ENCODE measurements around the gene KLF7.

Gene KLF7

DNA sequence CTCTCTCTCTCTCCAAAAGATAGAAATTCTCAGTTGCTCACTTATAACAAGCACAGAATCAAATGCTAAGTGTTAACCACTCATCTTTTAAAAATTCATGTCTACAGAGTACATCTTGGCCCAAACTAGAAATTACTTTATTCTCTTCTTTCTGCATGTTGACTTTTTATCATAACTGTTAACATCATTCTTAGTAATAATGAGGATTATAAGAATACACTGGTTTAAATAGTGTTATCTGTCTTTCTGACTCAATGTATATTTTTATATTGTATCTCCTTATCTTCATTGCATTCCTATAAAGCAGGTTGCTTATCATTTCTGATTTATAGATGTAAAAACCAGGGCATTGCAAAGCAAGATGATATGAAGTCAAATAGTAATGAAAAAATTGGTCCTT lies 17.8 kb upstream of the KLF7 start:
- no peak overlapping the region for H3K4me3 Mint-ChIP-seq
- peaks cover 5% of the 10 kb centered on the region for H3K36me3 Mint-ChIP-seq (ENCODE audit: low read depth)
- peaks cover 7% of the 10 kb centered on the region for H3K27me3 Mint-ChIP-seq
- H3K27ac Mint-ChIP-seq, result no peak overlapping the region
- H3K4me1 Mint-ChIP-seq (ENCODE audit: low read depth), result peaks cover 9% of the 10 kb centered on the region
- peaks cover 5% of the 10 kb centered on the region for H3K9me3 Mint-ChIP-seq

DNA sequence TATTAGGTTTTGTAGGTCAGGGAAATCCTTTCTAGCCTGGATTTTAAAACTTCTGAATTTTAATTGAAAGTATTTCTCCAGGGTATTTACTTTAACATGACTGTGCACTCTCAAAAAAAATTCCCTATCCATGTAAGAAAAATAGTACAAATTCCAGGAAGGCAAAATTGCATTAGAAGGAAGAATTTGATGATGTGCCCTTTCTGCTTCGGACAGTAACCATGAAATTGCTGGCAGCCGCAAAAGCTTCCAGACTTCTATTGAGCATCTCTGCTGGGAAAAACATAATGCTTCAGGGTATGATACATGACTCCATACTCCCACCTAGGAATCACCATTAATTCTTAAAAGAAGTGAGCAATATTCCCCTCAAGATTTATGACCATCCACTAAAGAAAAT lies 17.2 kb upstream of the KLF7 start:
- H3K27me3 Mint-ChIP-seq, result peaks cover 7% of the 10 kb centered on the region
- H3K27ac Mint-ChIP-seq, result no peak overlapping the region
- no peak overlapping the region for H3K4me3 Mint-ChIP-seq
- peaks cover 9% of the 10 kb centered on the region for H3K4me1 Mint-ChIP-seq (ENCODE audit: low read depth)
- peaks cover 5% of the 10 kb centered on the region for H3K36me3 Mint-ChIP-seq (ENCODE audit: low read depth)
- H3K9me3 Mint-ChIP-seq, result peaks cover 5% of the 10 kb centered on the region

DNA sequence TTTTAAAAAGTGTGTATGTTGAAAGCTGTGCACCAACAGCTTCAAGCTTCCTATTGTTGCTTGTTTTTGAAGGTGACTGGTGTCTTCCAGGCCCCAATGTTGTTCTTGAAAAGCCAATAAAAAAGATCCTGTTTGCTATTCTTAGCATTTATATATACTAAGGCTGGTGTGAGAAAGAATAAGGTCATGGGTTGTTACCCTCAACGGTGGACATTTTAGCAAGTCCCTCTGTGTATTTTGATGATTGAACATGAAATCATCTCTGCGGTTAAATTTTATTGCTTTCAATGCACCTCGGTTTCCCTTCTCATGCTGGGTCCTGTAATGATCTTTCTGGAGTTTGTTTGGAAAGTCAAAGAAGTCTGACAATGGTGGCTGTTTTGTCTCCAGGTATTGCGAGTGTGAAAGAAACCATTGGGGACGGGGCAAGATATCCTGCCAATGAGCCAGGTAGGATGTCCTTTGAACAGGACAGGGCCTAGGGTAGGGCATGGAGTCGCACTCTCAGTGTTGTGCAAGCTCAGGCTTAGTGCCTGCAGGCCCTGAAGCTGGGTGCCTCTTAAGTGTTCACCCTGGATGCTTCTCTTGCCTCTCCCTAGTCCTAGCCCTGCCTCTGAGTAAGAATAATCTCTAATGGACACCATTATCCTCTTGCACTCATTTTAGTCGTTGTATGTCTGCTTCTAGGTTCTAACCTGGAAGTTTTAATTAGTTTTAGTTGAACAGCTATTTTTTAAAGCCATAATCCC lies 16.0 kb upstream of the KLF7 start:
- Mint-ChIP-seq H3K36me3 (ENCODE audit: low read depth) (no peaks in the 10 kb centered on the region), H3K4me3 (no peak overlapping the region), H3K9me3 (no peaks in the 10 kb centered on the region), H3K4me1 (ENCODE audit: low read depth) (peaks cover 12% of the 10 kb centered on the region), H3K27me3 (no peaks in the 10 kb centered on the region), H3K27ac (no peak overlapping the region)

DNA sequence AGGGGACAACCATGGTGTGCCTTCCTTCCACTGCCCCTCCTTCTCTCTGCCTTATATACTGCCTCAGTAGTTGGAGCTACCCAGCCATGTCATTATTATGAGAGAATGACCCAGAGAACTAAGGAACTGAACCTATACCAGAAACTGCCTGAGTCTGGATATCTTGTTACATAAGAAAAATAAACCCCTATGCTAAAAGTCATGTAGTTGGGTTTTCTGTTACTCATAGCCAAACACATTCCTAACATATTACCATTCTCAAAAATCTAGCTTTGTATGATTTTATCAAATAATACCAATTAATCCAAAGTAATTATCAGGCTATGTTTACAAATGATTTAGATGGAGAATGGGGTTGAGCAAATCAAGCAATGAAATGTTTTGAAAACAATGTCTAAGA lies 15.0 kb upstream of the KLF7 start:
- Mint-ChIP-seq H3K4me3 (no peak overlapping the region), H3K27me3 (no peaks in the 10 kb centered on the region), H3K27ac (no peak overlapping the region), H3K36me3 (ENCODE audit: low read depth) (no peaks in the 10 kb centered on the region), H3K9me3 (no peaks in the 10 kb centered on the region), H3K4me1 (ENCODE audit: low read depth) (peaks cover 19% of the 10 kb centered on the region)

DNA sequence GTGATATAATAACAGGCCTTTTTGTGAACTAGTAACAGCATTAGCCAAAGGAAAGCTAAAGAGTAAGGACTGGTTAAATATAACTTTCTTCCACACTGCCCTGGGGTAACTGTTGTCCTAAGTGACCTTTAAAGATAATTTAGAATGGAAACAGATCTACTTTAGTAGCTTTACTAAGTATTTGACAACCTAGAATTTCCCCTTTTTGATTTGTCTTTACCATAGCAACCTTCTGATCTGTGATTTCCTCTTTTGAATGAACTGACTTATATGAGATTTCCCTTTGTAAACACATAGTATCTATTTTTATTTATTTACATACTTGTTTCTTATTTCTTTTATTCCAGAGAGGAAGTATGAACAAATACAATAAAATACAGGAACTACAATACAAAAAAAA lies 10.5 kb upstream of the KLF7 start:
- H3K36me3 Mint-ChIP-seq (ENCODE audit: low read depth), result no peaks in the 10 kb centered on the region
- H3K4me3 Mint-ChIP-seq, result no peak overlapping the region
- H3K4me1 Mint-ChIP-seq (ENCODE audit: low read depth), result peaks cover 13% of the 10 kb centered on the region
- no peak overlapping the region for H3K27ac Mint-ChIP-seq
- H3K9me3 Mint-ChIP-seq, result no peaks in the 10 kb centered on the region
- no peaks in the 10 kb centered on the region for H3K27me3 Mint-ChIP-seq

DNA sequence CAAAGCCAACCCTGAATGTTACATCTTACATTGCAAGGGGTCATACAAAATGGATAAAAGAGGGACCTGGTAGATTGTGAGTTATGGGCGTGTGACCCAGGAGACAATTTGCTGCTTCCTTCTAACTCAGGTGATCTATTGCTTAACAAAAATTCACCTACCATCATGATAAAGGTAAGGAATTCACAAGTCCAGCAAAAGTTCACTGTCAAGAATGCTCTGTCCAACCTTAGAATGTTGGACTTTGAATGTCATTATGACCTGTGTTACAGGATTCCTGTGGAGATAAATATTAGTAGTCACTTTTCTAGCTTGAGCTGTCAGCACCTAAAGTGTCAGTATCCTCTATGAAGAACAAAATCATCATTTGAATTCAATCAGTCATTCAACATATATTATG lies 7.9 kb upstream of the KLF7 start:
- H3K4me1 Mint-ChIP-seq (ENCODE audit: low read depth), result peaks cover 13% of the 10 kb centered on the region
- no peak overlapping the region for H3K4me3 Mint-ChIP-seq
- no peaks in the 10 kb centered on the region for H3K9me3 Mint-ChIP-seq
- no peaks in the 10 kb centered on the region for H3K27me3 Mint-ChIP-seq
- no peak overlapping the region for H3K27ac Mint-ChIP-seq
- no peaks in the 10 kb centered on the region for H3K36me3 Mint-ChIP-seq (ENCODE audit: low read depth)

DNA sequence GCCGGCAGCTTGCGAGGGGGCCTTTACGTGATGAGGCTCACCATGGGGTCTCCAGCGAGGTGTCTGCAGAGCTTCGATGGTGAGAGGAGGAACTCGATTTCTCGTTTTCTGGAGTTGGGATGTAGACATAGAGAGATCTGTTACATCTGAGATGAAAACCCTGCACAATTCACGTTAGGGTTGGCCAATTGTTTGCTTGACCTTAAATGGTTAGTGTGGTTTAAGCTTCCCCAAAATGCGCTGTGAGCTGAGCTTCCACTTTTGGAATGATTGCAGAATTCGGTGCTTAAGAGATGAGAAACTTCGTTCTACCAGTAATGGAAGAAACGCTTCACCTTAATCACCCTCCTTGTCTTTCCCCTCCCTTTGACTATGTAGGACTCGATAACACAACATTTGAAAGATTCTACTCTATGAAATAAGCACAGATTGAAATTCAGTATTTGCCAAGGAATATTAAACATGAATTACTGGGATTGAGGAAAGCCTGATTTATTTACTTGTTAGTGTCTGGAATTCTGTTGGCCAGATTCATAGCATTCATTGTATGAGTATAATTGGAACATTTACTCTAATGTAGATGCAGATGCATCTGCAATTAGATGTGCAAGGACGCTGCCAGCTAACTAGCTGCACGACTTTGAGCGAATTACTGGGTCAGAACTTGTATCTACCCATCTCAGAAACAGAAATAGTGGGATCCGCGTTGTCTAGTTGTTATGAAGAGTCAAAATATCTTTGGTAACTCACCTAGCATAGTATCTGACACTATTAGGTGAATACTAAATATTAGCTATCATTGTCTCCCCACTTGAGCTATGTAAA lies 1.6 kb upstream of the KLF7 start:
- Mint-ChIP-seq H3K36me3 (ENCODE audit: low read depth) (peaks cover under 1% of the 10 kb centered on the region), H3K27ac (peak overlapping the region; percentile 96), H3K27me3 (no peaks in the 10 kb centered on the region), H3K4me1 (ENCODE audit: low read depth) (peaks cover 41% of the 10 kb centered on the region), H3K9me3 (no peaks in the 10 kb centered on the region), H3K4me3 (peak overlapping the region; percentile 92)

DNA sequence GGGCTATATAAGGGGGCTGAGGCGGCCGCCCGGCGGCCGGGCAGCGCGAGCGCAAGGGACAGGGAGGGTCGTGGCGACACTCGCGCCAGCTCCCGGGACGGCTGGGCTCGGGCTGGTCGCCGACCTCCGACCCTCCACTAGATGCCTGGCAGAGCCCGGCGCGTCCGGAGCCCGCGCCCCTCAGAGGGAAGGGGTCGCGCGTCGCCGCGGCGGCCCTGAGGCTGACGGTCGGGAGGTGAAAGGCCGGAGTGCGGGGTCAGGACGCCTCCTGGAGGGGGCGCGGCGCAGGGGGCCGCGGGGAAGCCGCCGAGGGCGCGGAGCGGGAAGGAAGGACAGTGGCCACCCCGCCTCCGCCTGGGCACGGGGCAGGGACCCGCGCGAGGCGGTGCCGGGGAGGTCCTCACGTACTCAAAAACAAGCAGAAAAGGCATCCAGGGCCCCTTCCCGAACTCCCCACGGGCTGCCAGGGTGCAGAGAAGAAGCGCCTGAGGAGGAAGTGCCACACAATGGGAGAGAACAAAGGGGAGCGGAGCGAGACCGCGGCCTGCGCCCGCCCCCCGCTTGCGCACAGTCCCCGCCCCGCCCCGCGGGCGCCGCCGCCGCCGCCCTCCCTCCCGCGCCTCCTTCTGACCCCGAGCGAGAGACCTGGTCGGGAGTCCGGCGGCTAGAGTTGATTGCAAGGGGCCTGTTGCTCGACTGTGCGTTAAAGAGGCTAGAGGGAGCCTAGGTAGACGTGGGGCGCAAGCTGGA lies 776 bp upstream of the KLF7 start:
- peak overlapping the region; percentile 92 for H3K4me3 Mint-ChIP-seq
- H3K27ac Mint-ChIP-seq, result peak overlapping the region; percentile 96
- no peaks in the 10 kb centered on the region for H3K27me3 Mint-ChIP-seq
- H3K4me1 Mint-ChIP-seq (ENCODE audit: low read depth), result peaks cover 49% of the 10 kb centered on the region
- H3K36me3 Mint-ChIP-seq (ENCODE audit: low read depth), result peaks cover 3% of the 10 kb centered on the region
- H3K9me3 Mint-ChIP-seq, result no peaks in the 10 kb centered on the region

DNA sequence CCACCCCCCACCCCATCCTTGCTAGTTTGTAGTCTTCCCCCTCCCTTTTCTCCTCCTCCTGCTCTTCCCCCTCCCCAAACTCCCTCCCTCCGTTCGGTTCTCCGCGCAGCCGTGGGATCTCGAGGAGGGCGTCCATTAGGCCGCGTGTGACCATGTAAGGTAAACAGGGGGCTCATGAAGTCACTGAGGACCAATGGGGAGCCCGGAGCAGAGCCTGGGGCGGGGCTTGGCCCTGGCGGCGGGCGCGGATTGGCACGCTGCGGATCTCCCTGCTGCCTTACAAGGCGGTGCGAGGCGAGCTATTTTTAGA lies 246 bp upstream of the KLF7 start:
- Mint-ChIP-seq H3K27me3 (no peaks in the 10 kb centered on the region), H3K36me3 (ENCODE audit: low read depth) (peaks cover 3% of the 10 kb centered on the region), H3K4me1 (ENCODE audit: low read depth) (peaks cover 55% of the 10 kb centered on the region), H3K27ac (peak overlapping the region; percentile 96), H3K9me3 (no peaks in the 10 kb centered on the region), H3K4me3 (peak overlapping the region; percentile 92)

DNA sequence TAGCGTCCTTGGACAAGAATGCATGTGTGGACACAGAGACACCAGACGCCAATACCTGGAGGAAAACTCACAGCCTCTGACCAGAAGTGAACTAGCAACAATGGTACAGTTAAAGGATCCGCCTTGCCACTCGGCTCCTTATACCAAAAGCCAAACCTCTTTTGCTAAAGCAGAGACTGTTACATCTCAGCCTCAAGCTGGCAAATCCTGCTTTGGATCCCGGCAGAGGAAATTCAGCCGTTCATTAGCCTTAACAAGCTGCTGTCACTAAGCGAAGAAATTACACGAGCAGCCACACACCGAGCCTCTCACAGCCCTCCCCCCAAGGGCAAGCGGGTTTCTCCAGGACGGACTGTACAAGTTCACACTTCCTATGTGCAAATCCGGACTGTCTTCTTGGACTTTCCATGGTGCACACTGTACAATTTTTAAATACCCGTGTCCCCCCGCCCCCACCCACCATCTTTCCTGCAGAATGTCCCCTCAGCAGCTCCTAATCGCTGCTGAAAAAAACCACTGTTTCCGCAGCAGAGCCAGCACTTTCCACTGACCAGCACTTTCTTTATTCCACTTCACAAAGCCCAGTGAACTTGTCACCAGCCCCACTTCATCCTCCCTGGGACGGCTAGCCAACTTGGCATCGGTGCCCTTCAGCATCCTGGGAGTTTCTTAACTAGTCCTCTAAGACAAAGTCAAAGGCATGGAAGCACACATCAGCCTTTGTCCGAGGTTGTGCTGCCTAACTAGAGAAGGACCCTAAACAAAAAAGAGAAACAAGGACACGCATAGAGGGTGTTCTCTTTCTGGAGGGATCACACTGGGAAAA lies 1.5 kb downstream of the KLF7 start:
- Mint-ChIP-seq H3K4me1 (ENCODE audit: low read depth) (peaks cover 61% of the 10 kb centered on the region), H3K27ac (peak overlapping the region; percentile 79), H3K4me3 (peak overlapping the region; percentile 92), H3K36me3 (ENCODE audit: low read depth) (peaks cover 3% of the 10 kb centered on the region), H3K27me3 (no peaks in the 10 kb centered on the region), H3K9me3 (no peaks in the 10 kb centered on the region)

DNA sequence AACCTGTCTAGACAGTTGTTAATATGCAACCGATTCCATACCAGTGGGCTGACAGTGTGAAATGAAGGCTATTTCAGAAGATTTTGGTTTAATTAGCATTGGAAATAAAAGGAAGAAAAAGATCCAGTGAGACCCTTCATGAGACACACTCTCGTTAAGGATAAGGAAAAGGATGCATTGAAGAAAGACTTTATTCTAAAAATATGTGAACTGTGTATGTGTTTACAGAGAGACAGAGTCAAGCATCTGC lies 2.1 kb downstream of the KLF7 start:
- H3K9me3 Mint-ChIP-seq, result no peaks in the 10 kb centered on the region

DNA sequence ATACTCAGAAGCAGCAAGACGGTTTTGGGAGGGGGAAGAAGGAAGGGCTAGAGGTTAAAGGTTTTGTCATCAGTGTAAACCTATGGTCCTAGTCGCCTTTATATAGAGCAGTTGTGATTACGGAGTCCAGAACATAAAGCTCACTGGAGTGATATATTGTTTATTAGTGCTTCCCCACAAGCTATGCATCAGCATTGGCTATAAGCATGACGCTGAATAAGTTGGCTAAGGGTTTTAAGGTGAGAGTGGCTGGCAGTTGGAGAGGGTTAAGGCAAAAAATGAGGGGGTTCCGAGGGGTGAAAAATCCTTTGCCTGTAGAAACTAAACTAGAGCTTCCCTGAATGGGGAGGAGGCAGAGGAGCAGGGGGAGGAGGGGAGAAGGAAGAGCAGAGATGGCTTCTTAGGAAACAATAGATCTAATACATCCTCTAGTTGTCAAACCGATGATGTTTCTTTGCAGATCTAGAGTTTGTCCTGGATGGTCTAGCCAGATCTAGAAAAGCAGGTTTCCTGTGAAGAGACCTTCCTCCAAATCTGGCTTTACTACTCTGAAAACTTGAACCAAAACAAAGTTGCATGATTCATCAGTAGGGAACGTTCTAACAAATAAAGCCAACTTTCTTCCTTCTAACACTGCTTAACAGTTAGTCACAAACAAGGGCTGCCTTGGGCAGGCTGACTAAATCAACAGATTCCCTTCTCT lies 2.5 kb downstream of the KLF7 start:
- Mint-ChIP-seq H3K27me3 (no peaks in the 10 kb centered on the region), H3K9me3 (no peaks in the 10 kb centered on the region), H3K36me3 (ENCODE audit: low read depth) (peaks cover 3% of the 10 kb centered on the region), H3K27ac (peak overlapping the region; percentile 79), H3K4me1 (ENCODE audit: low read depth) (peaks cover 67% of the 10 kb centered on the region), H3K4me3 (peak overlapping the region; percentile 92)

More for the DNA sequence above, 2.1 kb downstream of the KLF7 start:
- H3K4me3 Mint-ChIP-seq, result peak overlapping the region; percentile 92
- peaks cover 67% of the 10 kb centered on the region for H3K4me1 Mint-ChIP-seq (ENCODE audit: low read depth)
- H3K36me3 Mint-ChIP-seq (ENCODE audit: low read depth), result peaks cover 3% of the 10 kb centered on the region
- peak overlapping the region; percentile 79 for H3K27ac Mint-ChIP-seq
- H3K27me3 Mint-ChIP-seq, result no peaks in the 10 kb centered on the region

DNA sequence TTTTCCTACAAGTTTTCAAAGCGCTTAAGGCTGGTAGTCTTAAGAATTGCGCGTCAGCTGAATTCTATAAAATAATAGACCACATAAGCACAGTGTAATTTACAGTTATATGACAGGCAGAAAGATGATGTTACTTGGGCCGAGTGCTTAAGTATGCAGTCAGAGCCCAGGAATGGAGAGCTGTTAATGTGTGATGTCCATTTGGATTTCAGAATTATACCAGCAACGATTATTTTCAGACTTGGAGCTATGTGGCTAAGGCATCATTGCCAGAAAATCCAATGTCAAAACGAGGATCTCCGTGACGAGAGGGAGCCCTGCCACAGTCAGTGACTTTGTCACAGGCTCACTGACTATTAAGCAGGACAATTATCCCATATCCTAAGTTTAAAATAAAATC lies 3.4 kb downstream of the KLF7 start:
- Mint-ChIP-seq H3K36me3 (ENCODE audit: low read depth) (peaks cover 3% of the 10 kb centered on the region), H3K27ac (peak overlapping the region; percentile 69)

More for the DNA sequence above, 3.4 kb downstream of the KLF7 start:
- Mint-ChIP-seq H3K4me1 (ENCODE audit: low read depth) (peaks cover 67% of the 10 kb centered on the region), H3K9me3 (no peaks in the 10 kb centered on the region), H3K4me3 (no peak overlapping the region), H3K27me3 (no peaks in the 10 kb centered on the region)
